Renal cortex interstitium (tissue), 11 donors: Measurements from ENCODE around the gene TCF4. TPM values are rescaled to one million over a fixed set of nuclear protein-coding genes. Genes with fewer than 3 reads are reported as not detected.

Experiments used
- DNase-seq, 11 donors: peaks; one replicate each; pipeline ENCODE4 v3.0.0-alpha.2; 2013; ENCODE audit warnings: low read depth in 9 of 11, low spot score in 4 of 11; ENCODE audit errors: extremely low read depth in 1 of 11
- polyA plus RNA-seq, 3 donors: library from polyadenylated mRNA; unstranded; fragments of 120-200 nt; gene quantifications; one replicate each; pipeline ENCODE4 v1.2.1, GENCODE V29; 2013; ENCODE audit not compliant: insufficient read length in 3 of 3

Gene TCF4
- polyA plus RNA-seq, 3 donors = 70.9 to 79.8 (median 71.1) TPM

DNA sequence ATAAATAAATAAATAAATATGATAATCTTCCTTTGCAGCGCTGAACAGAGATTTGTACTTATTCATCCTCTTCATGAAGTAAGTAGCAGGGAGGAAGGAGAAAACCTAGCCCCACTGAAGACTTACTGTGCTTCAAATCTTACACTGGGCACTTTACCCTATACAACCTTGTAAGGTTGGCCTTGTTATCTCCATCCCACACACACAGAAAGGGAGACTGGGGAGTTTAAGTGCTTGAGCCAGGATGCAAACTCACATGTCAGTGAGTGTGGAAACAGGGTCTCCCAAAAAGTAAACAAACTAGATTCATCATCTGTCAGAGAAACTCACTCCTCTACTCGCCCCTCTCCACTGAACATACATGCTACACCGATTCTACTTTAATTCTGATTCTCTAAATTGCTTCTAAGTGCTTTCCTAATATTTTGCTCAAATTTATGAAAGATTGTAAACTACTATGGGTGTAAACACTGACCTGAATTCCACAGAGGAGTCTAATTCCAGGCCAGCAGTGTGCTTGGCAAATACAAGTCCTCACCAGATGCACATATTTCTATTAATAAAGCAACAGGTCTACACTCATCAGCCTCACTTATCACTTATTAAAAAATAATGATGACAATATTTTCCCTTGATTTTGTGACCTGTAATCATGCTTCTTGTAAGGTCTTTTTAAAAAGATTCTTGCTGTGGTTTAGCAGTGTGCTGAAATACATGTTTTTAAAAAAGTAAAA lies 155.5 kb downstream of the TCF4 start:
- no peak for DNase-seq

- DNase-seq = no peak
These were observed 158.0 kb downstream of the TCF4 start for GRCh38 chr18:55430026-55430425.

- DNase-seq = no peak
These were observed 160.0 kb downstream of the TCF4 start for GRCh38 chr18:55427951-55428350.

- no peak for DNase-seq
These were observed 162.3 kb downstream of the TCF4 start for GRCh38 chr18:55425698-55426097.

DNA sequence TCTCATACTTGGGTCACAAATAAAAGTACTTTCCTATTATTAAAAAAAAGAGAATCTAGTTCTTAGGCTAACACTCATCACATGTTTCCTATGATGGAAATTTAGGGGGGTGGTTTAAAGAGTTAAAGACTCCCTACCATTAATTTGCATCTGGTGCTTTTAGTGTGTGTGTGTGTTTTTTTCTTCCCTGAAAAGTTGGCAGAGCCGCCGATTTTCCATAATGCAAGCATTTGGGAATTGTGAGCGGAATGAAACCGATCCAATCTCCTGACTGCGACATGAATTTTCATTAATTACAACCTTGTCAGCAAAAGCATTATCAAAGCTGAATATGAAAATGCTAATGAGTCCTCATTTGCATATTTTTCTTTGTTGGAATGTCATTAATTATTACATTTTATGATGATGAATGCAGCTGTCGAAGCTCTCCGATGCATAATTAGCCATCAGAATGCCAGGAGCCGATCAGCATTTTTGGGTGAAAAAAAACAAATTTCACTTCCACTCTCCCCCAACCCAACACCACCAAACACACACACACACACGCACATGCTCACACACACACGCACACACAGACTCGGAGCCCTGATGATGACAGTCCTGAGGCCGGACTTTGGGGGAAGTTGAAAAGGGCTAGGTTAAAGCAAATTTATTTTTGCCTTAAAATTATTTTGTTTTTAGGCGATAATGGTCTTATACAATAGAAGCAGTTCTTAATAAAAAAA lies 165.4 kb downstream of the TCF4 start:
- no peak for DNase-seq

DNA sequence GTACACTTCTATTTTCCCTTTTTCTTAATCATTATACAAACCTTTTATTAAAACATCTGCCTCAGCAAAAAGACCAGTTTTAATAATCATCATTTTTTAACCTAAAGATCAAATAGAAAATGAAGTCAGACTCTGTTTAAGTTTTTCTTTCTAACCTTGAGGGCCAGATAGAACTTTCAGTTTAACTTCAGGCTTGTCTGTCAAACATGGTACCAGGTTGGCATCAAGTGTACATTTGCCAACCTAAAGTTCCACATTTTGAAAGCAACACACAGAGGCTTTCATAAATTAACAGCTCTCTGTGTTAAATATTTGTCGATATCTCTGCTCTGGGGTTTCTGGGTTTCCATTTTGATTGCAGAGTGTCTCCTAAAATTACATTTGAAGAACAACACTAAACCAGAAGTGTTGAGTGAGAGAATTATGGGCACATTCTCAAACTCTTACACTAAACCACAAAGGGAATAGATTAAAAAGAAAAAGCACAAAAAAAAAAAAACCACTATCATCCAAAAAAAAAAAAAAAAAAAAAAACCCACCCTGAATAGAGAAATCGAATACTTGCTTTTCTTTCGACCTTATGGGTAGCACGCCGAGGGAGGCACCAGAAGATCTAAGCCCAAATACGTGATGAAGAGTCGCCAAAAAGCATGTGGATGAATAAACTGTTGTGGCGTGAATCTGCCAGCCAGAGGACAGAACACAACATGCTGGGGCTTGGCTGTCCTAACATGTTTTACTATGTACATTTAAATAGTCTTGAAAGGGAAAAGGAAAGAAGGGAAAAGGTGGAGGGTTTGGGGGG lies 166.2 kb downstream of the TCF4 start:
- no peak for DNase-seq

DNA sequence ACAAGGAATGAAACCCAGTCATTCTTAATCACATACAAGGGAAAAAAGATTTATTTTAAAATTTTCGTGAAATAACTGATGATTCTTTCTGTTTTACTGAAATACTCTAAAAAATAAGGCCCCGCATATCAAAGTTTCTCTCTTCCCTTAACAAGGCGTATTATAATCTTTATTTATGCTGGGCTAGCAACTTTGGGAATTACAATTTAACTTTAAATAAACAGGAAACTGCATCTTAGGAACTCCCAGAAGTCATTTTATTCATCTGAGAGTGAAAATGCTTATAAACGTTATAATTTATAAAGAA lies 166.7 kb downstream of the TCF4 start:
- no peak for DNase-seq

DNA sequence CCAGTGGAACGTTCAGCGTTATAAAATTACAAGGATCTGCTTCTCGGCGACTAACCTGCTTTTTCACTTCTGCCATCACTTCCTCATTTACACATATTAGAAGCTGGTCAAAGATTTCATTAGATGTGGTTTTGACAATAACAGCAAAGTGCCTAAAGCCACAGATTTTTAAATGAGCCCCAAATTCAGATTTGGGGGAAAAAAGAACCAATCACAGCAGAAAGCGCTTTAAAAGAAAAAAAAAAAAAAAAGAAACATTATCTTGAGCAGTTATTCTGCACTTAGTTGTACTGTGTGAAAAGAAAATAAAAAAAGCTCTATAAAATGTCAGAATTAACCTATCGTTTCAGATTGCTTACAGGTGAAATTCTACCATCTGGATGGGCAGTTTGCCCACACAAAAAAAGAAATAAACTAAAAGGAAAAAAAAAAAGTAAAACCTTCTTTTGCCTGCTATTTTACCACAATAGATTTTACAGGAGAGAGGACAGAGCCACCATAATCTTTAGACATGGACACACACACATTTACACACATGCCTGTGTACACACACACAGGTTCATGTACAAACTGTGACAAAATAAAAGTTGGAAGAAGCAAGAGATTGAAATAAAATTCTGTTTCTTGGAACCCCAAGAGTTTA lies 167.2 kb downstream of the TCF4 start:
- no peak for DNase-seq

GRCh38 chr18:55419947-55420664 lies 167.9 kb downstream of the TCF4 start:
- DNase-seq = no peak

DNA sequence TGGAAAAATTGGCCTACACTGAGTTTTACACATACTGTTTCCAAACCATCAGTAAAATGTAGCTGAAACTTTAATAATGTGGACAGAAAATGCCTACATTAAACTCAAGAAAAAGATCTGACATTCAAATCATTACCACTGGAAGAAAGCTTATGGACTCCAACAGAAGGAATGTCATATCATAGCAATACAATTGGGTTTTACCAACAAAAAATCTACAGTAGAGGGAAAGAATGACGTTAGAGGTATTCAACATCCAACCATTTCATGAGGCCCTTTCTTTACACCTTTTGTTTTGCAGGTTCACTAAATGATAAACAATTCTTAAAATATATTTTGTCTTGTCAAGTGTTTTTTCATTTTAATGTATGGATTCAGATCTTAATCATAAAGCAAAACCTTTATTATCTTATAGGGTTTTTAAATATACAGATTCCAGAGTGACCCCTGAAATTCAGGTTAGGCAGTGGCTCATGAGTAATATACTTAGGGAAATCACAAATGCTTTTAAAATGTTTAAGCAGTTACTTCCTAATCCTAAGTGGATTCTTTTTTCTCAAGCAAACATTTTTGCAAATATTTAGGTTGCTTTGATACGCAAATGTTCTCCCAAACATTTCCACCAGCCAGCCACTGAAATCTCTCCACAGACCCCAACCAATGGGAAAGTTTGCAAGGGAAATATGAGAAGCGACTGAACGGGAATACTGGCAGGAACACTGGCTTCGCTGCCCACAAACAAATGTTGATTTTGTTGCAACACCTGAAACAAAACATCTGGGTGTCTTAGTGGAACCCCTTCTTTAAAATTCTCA lies 168.7 kb downstream of the TCF4 start:
- no peak for DNase-seq

DNA sequence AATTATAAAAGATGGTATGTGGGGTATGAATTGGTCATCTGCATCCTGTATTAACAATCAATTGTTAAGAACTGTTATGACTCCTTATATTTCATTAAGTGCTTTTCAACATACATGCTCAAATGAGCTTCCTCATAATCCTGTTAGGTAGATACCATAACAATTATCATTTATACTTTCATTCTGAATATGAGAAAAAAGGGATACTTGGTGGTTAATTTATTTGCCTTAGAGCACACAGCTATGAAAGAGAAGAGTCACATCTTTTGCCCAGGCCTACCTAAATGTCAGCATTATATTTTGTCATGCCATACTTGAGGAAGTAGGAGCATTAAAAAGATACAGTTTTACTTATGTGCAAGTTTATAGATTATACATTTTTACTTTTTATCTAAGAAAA lies 169.6 kb downstream of the TCF4 start:
- no peak for DNase-seq

DNA sequence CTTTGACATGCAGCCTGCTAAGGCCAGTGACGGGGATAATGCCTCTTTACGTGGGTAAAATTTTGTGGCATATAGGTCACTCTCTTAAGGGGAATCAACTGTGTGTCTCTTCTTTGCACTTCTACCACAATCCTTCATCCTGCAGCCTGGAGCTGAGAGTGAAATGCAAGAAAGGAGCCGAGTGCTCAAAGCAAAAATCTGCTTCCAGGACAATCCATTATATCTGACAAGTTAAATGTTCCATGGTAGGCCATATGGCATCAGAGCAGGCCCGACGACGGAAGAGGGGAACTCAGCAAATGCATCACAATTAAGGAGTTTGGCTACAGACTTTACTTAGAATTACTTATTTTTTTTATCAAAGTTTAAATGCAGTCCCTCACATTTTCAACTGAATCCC lies 171.2 kb downstream of the TCF4 start:
- no peak for DNase-seq

DNA sequence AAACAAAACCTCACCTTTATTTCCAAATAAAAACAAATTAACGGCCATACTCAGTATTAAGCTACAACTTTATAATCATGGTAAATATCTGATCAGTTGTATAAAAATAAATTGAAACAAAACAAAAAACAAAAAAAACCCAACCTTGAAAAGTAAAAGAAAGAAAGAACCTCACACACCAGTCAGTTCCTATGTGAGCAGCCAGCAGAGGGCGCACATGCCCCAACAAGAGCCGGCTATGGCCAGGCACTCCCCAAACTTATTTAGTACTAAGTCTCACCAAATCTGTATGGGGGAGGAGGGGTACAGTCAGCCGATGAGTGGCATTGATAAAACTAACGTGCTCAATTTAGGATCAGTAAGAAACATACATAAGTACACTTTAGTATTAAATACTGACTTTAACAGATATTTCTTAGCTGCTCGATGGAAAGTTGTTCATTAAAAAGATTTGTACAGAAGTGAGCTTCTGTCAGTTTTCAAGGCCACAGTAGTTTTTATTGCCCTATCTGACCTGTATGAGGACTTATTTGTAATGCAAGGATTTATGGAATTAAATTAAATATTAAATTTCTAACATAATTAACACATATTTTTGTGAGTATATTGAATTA lies 172.6 kb downstream of the TCF4 start:
- peak in 8 of 11 donors; percentile 53 to 73 (median 69) for DNase-seq

DNA sequence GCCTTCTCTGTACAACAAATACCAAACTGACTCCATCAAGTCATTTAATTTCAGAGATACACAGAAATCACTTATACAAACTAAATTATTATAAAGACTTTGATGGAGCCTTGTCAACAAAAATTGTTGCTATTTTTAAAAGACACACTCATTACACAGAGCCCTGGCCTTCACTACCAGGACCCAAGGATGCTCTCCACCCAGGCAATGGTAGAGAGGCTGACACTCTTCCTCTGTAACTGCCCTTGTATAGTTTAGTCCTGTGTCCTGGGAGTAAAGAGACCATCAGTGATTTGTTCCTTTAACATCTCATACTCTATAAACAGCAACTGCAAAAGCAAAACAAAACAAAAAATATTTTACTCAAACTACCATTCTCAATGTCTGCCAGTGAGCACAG lies 173.5 kb downstream of the TCF4 start:
- DNase-seq = no peak

DNA sequence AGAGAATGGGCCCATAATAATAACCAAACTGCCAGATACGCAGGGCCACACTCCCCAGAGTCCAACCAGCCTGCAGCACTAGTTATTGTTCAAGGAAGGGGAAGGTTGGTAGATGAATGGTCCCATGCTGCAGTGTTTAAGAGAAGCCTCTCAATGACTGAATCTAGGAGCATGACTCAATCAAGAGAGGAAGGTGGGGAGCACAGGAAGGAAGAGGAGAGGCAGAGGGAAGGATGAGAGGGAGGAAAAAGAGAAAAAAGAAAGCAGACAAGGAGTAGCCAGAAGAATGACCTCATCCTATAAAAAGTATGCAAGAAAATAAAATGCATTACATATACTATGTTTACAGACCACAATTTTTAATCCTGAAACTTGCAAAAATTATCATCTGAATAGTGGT lies 174.5 kb downstream of the TCF4 start:
- no peak for DNase-seq

- DNase-seq = no peak
These were observed 180.0 kb downstream of the TCF4 start for GRCh38 chr18:55407774-55408535.

DNA sequence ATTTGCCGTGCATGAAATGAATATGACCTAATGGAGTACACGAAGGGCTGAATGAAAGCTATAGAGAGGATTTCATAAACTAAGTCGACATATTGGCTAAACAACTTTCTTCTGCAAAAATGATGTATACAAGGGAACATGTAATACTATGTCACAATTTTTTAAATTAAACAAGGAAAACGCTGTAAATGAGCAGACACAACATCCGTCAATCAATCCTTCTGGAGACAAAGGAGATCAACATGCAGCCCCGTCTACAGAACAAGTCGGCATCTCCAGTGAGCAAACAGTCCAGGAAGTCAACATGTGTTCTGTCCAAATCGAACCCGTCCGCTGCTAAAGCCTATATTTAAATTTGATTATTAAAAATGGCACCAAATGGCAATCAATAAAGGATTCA lies 180.8 kb downstream of the TCF4 start:
- no peak for DNase-seq
